HG03175 (cell line): Measurements from ENCODE around the gene CAMK2N2.
A peak's percentile ranks its signal among the peaks of the same experiment; 100 is the strongest.

Experiments used
- ATAC-seq: cut with Tn5 transposase; IDR thresholded peaks from one replicate; pipeline ENCODE4 v1.9.1; 2021; ENCODE audit warnings: mild to moderate bottlenecking, moderate library complexity; ENCODE audit not compliant: unreplicated experiment

Gene CAMK2N2

GRCh38 chr3:184241141-184241446 lies 20.3 kb downstream of the CAMK2N2 start:
- no peak for ATAC-seq

GRCh38 chr3:184240384-184241140 lies 20.8 kb downstream of the CAMK2N2 start:
- no peak for ATAC-seq

- no peak for ATAC-seq
Measured at GRCh38 chr3:184239708-184240107, 21.6 kb downstream of the CAMK2N2 start.

- no peak for ATAC-seq
Measured at GRCh38 chr3:184239221-184239620, 22.1 kb downstream of the CAMK2N2 start.

GRCh38 chr3:184238246-184238818 lies 23.0 kb downstream of the CAMK2N2 start:
- no peak for ATAC-seq

GRCh38 chr3:184237807-184238206 lies 23.5 kb downstream of the CAMK2N2 start:
- no peak for ATAC-seq

- no peak for ATAC-seq
Measured at GRCh38 chr3:184237211-184237610, 24.1 kb downstream of the CAMK2N2 start.

- ATAC-seq = no peak
Measured at GRCh38 chr3:184236636-184237035, 24.7 kb downstream of the CAMK2N2 start.

GRCh38 chr3:184236033-184236410 lies 25.3 kb downstream of the CAMK2N2 start:
- ATAC-seq = no peak

- no peak for ATAC-seq
Measured at GRCh38 chr3:184235381-184236032, 25.8 kb downstream of the CAMK2N2 start.

- ATAC-seq = no peak
Measured at GRCh38 chr3:184234671-184235380, 26.5 kb downstream of the CAMK2N2 start.

- no peak for ATAC-seq
Measured at GRCh38 chr3:184234224-184234623, 27.1 kb downstream of the CAMK2N2 start.

- ATAC-seq = no peak
Measured at GRCh38 chr3:184233127-184233843, 28.1 kb downstream of the CAMK2N2 start.

- ATAC-seq = no peak
Measured at GRCh38 chr3:184231671-184232070, 29.7 kb downstream of the CAMK2N2 start.

GRCh38 chr3:184230603-184231528 lies 30.5 kb downstream of the CAMK2N2 start:
- no peak for ATAC-seq

GRCh38 chr3:184230081-184230602 lies 31.2 kb downstream of the CAMK2N2 start:
- no peak for ATAC-seq

GRCh38 chr3:184229394-184230080 lies 31.8 kb downstream of the CAMK2N2 start, which contains the start of gene VWA5B2:
Gene VWA5B2, plus strand, starts transcription at chr3:184229585. Its CDS starts 944 bp downstream, at chr3:184230529.
- ATAC-seq = peak; percentile 87

- ATAC-seq = no peak
Measured at GRCh38 chr3:184228376-184229137, 32.8 kb downstream of the CAMK2N2 start.
